GM18868 (cell line): ENCODE data around the gene TJP3.

Source experiments
- ATAC-seq: cut with Tn5 transposase; IDR thresholded peaks from one replicate; pipeline ENCODE4 v1.9.1; 2021; ENCODE audit warnings: mild to moderate bottlenecking, moderate library complexity; ENCODE audit not compliant: unreplicated experiment

The TJP3 gene

DNA sequence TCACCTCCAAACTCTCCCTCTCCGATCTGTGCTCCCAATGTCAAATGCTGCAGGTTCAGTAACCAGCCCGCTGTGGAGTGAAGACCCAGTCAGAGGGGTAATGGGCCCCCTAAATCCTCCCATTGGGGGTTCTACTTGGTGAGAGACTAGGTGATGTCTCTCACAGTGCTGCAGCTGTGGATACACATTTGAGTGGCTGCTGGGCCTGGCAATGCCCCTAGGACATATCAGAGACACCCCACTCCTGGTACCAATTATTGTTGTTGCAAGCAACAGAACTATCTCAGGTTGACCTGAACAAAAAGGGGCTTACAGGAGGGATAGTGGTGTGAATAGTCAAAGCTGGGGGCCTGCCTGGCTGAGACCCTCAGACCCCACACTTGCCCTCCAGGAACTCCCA, 73.4 kb downstream of the TJP3 start:
- no peak for ATAC-seq

DNA sequence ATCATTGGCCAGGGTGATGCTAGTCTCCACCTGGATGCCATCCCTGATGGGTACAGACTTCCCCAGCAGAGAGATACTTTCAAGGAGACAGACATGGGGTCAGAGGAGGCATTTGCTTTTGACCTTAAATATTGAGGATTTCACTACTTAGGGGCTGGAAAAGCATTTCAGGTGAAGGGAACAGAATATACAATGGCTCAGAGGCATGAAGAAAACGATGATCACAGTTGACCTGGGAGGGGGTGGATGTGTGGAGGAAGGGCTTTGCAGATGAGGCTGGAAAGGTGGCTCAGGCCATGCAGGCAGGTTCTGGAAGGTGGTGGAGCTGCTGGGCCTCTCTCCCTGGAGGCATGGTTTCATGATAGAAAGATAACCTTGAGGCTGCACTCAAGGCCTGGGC, 74.1 kb downstream of the TJP3 start:
- ATAC-seq = no peak

DNA sequence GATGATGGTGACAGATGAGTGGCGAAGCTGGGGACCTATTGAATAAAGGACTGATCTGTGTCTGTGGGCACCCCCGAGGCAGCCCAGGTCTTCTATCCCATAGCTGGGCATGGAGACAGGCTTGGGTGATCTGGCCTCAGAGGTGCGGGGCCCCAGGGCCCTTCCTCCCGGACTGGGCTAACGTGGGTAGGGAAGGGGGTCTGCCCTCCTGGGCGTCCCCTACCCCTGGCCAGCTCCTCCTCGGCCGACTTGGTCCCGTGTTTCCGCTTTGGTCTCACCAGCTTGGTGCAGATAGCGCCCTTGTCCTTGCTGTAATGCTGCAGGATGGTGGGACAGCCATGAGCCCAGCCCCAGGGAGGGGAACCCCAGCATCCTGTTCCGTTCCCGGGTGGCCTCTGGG, 74.7 kb downstream of the TJP3 start:
- ATAC-seq = no peak

DNA sequence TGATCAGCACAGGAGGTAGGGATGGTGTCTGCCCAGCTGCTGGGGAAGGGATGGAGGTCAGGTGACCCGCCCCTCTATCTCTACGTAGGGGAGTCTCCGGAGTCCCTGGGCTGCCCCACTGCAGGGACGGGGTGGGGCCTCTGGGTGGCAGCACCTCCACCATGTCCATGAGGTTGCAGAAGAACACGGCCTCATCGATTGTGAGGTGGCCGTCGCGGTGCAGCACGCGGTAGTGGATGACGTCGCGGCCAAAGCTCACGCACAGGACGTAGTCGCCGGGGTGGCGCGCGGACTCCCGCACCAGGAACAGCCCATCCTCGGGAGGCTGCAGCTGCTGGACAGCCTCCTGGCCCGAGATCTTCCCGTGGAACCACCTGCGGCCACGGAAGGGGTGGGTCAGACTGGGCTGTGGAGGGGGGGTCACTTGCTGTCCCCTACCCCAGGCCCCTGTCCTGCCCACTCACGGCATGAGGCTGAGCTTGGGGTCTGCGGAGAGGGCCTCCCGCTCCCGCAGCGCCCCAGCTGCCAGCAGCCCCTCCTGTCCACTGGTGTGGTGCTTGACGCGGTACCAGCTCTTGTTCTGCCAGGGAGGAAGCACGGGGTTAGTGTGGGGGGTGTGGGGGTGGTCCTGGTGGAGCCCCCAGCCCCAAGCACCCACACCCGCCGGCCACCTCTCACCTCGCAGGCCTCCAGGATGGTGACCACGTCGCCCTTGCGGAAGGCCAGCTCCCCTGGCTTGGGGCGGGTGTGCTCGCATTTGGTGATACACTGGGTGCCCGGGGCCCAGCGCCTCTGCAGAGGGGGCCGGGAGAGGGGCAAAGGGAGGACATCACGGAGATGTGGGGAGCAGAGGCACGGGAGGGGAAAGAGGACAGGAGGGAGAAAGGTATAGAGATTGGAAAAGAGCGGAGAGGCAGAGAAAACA, 75.7 kb downstream of the TJP3 start:
- no peak for ATAC-seq

DNA sequence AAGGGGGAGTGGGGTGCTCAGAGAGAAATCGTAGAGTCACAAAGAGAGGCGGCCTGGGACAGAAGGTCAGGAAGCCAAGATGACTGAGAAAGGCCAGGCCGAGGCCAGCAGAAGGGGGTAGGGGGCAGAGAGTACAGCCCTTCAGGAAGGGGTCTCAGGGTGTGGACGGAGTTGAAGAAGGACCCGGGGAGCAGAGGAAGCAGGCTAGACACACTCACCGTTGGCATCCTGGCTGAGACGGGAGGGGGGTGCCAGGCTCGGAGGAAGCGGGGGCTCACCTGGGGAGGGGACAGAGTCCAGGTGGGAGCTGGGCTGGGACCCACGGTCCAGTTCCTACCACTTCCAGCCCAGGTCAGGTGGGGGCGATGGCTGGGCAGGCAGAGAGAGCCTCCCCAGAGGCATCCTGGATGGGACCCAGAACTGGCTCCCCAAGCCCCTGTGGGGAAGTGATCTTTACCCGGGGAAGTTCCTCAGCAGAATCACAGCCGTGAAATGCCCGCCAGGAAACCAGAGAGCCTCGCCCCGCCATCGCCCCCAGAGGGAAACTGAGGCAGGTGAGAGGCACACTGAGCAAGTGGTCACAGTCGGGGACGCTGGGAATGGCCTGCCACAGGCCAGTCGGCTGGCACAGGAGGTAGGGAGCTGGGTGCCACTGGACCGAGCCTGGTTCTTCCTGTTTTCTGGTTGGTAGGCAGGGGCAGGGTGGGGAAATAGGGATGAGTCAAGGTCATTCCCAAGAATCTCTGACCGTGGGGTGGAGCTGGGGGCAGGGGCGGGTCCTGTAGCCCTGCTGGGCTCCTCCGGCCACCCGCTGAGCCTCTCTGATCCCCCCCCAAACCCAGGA, 76.6 kb downstream of the TJP3 start:
- no peak for ATAC-seq

DNA sequence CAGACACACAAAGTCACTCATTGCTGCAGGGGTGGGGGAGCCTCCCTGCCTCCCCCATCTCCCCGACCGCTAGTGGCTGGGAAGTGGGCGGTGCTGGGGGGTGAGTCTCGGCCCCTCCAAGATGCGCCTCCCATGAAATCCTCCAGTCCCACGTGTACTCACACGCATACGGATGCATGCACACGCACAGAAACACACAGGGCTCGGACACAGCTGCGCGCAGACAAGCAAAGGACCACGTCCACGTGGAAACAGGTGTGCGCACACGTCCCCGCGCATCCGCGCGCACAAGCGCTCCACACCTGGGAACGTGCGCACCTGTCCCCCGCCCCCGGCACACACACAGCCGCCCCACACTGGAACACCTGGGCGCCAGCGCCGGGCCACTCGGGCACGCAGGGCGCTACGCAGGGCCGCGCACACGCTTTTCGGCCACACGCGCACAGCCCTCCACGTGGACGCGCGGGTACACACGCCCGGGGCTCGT, 77.3 kb downstream of the TJP3 start:
- ATAC-seq = no peak

DNA sequence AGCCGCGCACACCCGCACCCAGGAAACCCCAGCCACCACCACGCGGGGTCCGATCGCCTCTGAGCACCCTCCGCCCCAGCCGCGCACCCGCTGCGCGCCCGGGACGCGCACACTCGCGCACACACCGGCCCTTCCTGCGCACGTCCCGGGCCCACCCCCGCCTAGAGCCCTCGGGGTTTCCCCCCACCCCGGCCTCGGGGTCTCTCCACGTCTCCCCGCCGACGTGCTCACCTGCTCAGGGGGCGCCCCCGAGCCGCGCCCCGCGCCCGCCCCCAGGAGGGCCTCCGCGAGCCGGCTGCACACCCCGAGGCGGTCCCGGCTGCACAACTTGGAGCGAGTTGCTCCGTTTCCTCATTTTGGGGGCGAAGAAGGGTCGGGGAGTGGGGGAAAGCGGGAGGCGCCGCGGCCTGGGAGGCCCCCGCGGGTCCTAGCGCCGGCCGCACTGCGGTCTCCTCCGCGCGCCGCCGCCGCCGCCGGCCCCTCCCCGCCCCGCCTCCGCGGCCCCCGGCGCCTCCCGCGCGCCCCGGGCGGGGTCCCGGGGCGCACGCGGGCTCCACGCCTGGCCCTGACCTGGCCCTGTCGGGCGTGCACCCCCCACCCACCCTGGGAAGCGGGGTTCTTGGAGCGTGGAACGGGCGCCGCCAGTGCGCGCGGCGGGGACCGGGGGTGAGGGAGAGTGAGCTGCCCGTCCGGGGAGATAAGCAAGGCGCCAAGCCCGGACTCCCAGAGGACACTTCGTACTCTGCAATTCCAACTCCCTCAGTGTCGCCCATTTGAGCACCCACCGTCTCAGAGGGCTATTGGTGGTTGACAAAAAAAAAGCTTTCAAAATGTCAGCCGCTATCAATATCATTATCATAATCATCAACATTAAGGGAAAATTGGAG, 78.0 kb downstream of the TJP3 start, which contains the start of gene MATK:
MATK (minus strand) TSS at position 444 of the 887 bp plus-strand sequence. CDS start 1,246 bp downstream, outside the sequence.
- ATAC-seq = no peak

DNA sequence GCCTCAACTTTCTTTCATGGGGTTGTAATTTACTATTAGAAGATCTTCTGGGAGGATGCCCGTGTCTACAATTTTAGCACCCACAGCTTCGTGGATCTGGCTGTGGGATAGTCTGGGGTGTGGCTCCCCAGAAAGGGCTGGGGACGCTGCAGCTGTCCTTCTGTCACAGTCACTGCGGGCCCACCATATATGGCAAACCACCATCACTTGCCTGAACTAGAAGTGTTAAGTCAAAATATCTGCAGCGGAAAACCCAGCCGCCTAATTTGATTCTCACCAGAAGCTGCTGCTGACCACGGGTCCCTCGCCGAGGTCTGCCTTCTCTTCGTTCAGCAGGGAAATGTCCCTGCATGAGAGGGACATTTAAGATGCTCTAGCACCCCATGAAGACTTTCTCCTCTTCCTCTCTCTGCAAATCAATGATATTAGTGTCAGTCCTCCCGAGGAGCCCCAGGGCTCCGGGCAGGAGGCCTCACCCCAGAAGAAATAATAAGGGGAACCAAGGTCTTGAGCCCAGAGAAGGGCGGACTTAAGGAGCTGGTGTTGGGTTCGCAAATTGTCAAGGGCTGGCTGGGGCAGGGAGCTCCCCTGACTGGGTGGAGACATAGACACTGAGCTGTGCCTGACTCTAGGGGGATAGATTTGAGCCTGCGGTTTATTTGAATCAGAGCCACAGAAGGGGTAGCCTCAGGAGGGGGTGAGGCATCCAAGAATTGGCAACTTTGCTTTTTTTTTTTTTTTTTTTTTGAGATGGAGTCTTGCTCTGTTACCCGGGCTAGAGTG, 81.0 kb downstream of the TJP3 start:
- no peak for ATAC-seq

DNA sequence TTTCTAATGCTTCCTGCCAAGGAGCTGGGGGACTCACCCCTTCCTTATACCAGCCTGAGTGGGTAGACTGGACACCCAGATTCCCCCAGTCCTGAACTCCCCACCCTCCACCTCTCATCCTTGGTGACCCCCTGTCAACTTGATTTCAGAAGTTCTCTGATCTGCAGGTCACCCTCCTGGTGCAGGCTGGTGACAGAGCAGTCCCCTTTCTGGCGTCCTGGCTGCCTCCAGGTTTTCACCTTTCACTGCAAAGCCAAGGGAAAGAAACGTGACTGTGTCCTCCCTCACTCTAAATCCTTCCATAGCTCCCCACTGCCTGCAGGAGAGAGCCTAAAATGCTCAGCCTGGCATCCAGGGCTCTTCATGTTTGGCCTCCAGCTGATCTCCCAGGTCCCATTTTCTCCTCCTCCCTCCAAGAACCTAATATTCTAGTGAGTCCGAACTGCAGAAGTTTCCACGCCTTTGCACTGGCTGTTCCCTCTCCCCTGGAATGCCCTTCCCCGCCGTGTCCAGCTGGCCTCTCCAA, 82.1 kb downstream of the TJP3 start:
- no peak for ATAC-seq

DNA sequence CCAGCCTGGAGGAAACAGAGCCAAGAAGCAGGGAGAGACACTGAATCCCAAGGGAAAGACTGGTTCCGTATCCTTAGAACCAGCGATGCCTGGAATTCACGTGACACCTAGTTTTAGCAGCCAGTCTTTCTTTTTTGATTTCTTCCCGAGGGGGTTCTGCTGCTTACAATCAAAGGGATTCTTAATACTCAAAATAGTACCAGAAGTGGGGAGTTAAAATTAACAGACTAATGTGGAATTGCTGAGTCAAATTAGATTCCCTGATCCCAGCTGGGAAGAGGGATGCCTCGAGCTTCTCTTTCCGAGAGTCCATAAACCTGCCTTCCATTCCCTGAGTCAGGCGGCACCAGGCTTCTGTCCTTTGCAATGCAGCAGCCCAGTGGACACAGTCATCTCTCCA, 82.8 kb downstream of the TJP3 start:
- ATAC-seq = no peak

DNA sequence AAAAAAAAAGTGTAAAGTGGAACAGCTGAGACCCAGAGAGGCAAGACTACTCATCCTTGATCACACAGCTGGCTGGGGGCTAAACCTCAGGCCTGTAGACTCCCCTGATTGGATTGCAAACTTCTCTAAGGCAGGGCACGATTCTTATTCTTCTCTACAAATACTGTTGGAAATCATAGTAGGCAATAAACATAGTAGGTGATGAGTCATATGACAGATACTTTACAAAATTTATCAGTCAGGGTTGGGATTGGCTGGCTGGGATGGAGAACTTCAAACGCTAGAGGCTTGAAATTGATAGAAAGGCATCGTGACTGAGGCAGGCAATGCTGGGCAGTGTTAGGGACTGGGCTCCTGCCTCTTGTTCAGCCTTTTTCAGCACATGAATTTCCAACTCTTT, 83.9 kb downstream of the TJP3 start:
- no peak for ATAC-seq

DNA sequence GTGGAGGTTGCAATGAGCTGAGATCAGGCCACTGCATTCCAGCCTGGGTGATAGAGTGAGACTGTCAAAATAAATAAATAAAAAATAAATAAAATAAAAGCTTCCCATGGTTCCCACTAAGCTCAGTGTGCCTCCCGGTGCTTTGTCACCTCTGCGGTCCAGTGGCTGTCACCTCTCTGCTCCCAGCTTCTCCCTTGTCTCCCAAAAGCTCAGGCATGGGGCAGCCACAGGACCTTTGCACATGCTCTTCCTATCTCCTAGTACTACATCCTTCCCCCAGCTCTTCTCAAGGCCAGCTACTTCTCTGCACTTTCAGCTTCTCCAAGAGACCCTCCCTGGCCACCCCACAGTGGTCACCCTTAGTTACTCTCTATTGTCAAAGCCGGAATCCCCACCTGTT, 85.6 kb downstream of the TJP3 start:
- ATAC-seq = no peak

DNA sequence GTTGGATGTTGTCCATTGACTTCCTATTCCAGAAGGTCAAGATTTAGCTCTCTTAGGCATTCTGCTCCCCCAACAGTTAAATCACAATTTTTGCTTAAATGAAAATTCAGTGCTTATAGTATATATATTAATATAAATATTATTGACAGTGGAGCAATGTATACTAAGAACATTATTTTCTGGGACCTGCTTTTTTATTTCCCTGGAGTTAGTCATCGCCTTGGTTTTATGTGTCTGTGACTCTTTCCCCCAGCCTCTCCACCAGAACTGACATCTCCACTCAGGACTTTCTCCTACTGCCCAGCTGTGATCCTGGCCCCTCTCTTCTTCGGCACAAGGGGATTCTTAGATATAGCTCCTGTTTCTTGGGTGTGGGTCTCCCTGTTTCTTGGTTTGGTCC, 88.2 kb downstream of the TJP3 start:
- ATAC-seq = no peak

DNA sequence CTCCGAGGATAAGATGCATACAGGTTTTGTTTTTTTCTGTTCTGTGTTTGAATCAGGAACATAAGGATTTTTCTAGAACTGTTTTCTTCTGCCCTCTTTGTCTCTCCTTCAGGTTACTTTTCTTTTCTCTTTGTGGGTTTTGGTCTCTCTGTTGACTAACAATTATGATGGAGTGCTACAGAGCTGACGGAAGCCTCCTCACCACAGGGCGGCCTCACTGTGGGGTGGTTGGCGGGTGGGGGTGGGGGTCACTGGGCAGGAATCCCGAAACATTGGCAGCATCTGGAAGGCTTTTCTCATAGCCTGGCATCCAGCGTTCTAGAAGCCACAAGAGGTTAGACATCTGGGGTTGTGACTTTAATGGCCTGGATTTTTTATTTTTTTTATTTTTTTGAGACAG, 90.0 kb downstream of the TJP3 start:
- ATAC-seq = no peak
